HEK293 (cell line): Measurements from ENCODE around the gene PCDHGB7.
"Not testable (repeated sequence)": the region's sequence is repeated elsewhere in the genome, so short reads cannot be mapped to it uniquely, and the experiment has no call there.

Experiments
- CTCF ChIA-PET: fragments of 350-600 bp; formaldehyde crosslinking; extraction: SDS; loops from one replicate; lab custom pipeline; 2021; ENCODE audit warnings: antibody characterized with exemption; lab: Yijun Ruan, JAX
- POLR2A ChIA-PET: fragments of 300-600 bp; formaldehyde crosslinking; extraction: SDS; loops from one replicate; lab custom pipeline; 2020; ENCODE audit warnings: antibody characterized with exemption, inconsistent platforms; lab: Yijun Ruan, JAX
- H3K27ac ChIP-seq: fragments of 200-500 bp; sonication (Bioruptor generic); 2 replicates; pipeline ENCODE4 v1.5.1; 2014; ENCODE audit warnings: low read depth, low read length, control low read depth, inconsistent platforms; ENCODE audit errors: extremely low read depth
- H3K36me3 ChIP-seq, 2 experiments: fragments of 200-500 bp in 1 of 2; sonication (Bioruptor generic) in 1 of 2; 1 replicate in 1 of 2; 2 replicates in 1 of 2; pipeline ENCODE4 v1.5.1; 2014 to 2017; ENCODE audit warnings: inconsistent platforms in 2 of 2, low read length in 2 of 2; ENCODE audit not compliant: control insufficient read depth in 2 of 2, insufficient read depth in 1 of 2
- H3K4me1 ChIP-seq: fragments of 200-500 bp; sonication (Bioruptor generic); 2 replicates; pipeline ENCODE4 v1.5.1; 2014; ENCODE audit warnings: mild to moderate bottlenecking, low read length, inconsistent platforms; ENCODE audit not compliant: control insufficient read depth, insufficient read depth
- H3K4me3 ChIP-seq: 2 replicates; pipeline ENCODE4 v1.5.1; 2011; ENCODE audit warnings: low read depth, mild to moderate bottlenecking, control low read depth, low read length, moderate library complexity
- H3K9me3 ChIP-seq: fragments of 200-500 bp; sonication (Bioruptor generic); 2 replicates; pipeline ENCODE4 v1.5.1; 2014; ENCODE audit warnings: low read depth, low read length, inconsistent platforms; ENCODE audit not compliant: control insufficient read depth, insufficient read depth
- BCL11A ChIP-seq: fragments of 450-650 bp; formaldehyde crosslinking; IDR thresholded peaks from 2 replicates; pipeline ENCODE4 v1.5.1; 2016; ENCODE audit warnings: low read depth, missing biosample characterization, missing genetic modification characterization
- KLF7 ChIP-seq: fragments of 450-650 bp; formaldehyde crosslinking; IDR thresholded peaks from 2 replicates; pipeline ENCODE4 v1.5.1; 2016; ENCODE audit warnings: missing biosample characterization, missing genetic modification characterization, borderline replicate concordance
- MEIS1 ChIP-seq: sonication (generic); formaldehyde crosslinking; IDR thresholded peaks from 2 replicates; pipeline ENCODE4 v1.8.1; 2022; ENCODE audit warnings: missing genetic modification reagents, mild to moderate bottlenecking, borderline replicate concordance
- SP3 ChIP-seq: fragments of 450-650 bp; formaldehyde crosslinking; IDR thresholded peaks from 2 replicates; pipeline ENCODE4 v1.5.1; 2016; ENCODE audit warnings: missing biosample characterization, missing genetic modification characterization
- TCF7L2 ChIP-seq: IDR thresholded peaks from 2 replicates; pipeline ENCODE4 v1.6.1; 2011; ENCODE audit warnings: low read depth, mild to moderate bottlenecking, inconsistent platforms, low read length, moderate library complexity, borderline replicate concordance
- TRIM28 ChIP-seq: IDR thresholded peaks from 2 replicates; pipeline ENCODE4 v1.6.1; 2011; ENCODE audit warnings: low read length, control low read depth, borderline replicate concordance
- ZBTB10 ChIP-seq: fragments of 450-650 bp; formaldehyde crosslinking; IDR thresholded peaks from 2 replicates; pipeline ENCODE4 v1.5.1; 2016; ENCODE audit warnings: missing biosample characterization, missing genetic modification characterization
- ZBTB7A ChIP-seq: fragments of 450-650 bp; formaldehyde crosslinking; IDR thresholded peaks from 2 replicates; pipeline ENCODE4 v1.5.1; 2016; ENCODE audit warnings: low read depth, missing biosample characterization, missing genetic modification characterization
- ZBTB8A ChIP-seq: fragments of 450-650 bp; formaldehyde crosslinking; IDR thresholded peaks from 2 replicates; pipeline ENCODE4 v1.5.1; 2016; ENCODE audit warnings: missing biosample characterization, missing genetic modification characterization
- ZFHX2 ChIP-seq: fragments of 450-650 bp; formaldehyde crosslinking; conservative IDR thresholded peaks from 2 replicates; pipeline ENCODE4 v1.5.1; 2016; ENCODE audit warnings: missing biosample characterization, missing genetic modification characterization
- ZNF121 ChIP-seq: fragments of 450-650 bp; formaldehyde crosslinking; IDR thresholded peaks from 2 replicates; pipeline ENCODE4 v1.5.1; 2016; ENCODE audit warnings: missing biosample characterization, missing genetic modification characterization
- ZNF146 ChIP-seq: fragments of 450-650 bp; formaldehyde crosslinking; IDR thresholded peaks from 2 replicates; pipeline ENCODE4 v1.5.1; 2016; ENCODE audit warnings: missing biosample characterization, missing genetic modification characterization
- ZNF157 ChIP-seq: fragments of 450-650 bp; formaldehyde crosslinking; IDR thresholded peaks from 2 replicates; pipeline ENCODE4 v1.5.1; 2016; ENCODE audit warnings: missing biosample characterization, missing genetic modification characterization
- ZNF2 ChIP-seq: fragments of 450-650 bp; formaldehyde crosslinking; IDR thresholded peaks from 2 replicates; pipeline ENCODE4 v1.5.1; 2016; ENCODE audit warnings: missing biosample characterization, missing genetic modification characterization
- ZNF202 ChIP-seq: fragments of 450-650 bp; formaldehyde crosslinking; IDR thresholded peaks from 2 replicates; pipeline ENCODE4 v1.5.1; 2016; ENCODE audit warnings: missing biosample characterization, missing genetic modification characterization, borderline replicate concordance
- ZNF292 ChIP-seq: fragments of 450-650 bp; formaldehyde crosslinking; IDR thresholded peaks from 2 replicates; pipeline ENCODE4 v1.5.1; 2016; ENCODE audit warnings: low read depth, missing biosample characterization, missing genetic modification characterization, borderline replicate concordance
- ZNF335 ChIP-seq: fragments of 450-650 bp; formaldehyde crosslinking; conservative IDR thresholded peaks from 2 replicates; pipeline ENCODE4 v1.5.1; 2016; ENCODE audit warnings: missing biosample characterization, missing genetic modification characterization
- ZNF341 ChIP-seq: fragments of 450-650 bp; formaldehyde crosslinking; IDR thresholded peaks from 2 replicates; pipeline ENCODE4; 2016; ENCODE audit warnings: low read depth, missing biosample characterization, missing genetic modification characterization
- ZNF366 ChIP-seq: fragments of 450-650 bp; formaldehyde crosslinking; conservative IDR thresholded peaks from 2 replicates; pipeline ENCODE4 v1.5.1; 2016; ENCODE audit warnings: missing biosample characterization, missing genetic modification characterization
- ZNF404 ChIP-seq: fragments of 450-650 bp; formaldehyde crosslinking; IDR thresholded peaks from 2 replicates; pipeline ENCODE4 v1.5.1; 2017; ENCODE audit warnings: missing biosample characterization, missing genetic modification characterization
- ZNF510 ChIP-seq: fragments of 450-650 bp; formaldehyde crosslinking; IDR thresholded peaks from 2 replicates; pipeline ENCODE4 v1.5.1; 2018; ENCODE audit warnings: mild to moderate bottlenecking, missing genetic modification characterization, missing biosample characterization; ENCODE audit not compliant: insufficient replicate concordance
- ZSCAN23 ChIP-seq: fragments of 450-650 bp; formaldehyde crosslinking; IDR thresholded peaks from 2 replicates; pipeline ENCODE4 v1.5.1; 2016; ENCODE audit warnings: missing biosample characterization, missing genetic modification characterization

PCDHGB7 gene

DNA sequence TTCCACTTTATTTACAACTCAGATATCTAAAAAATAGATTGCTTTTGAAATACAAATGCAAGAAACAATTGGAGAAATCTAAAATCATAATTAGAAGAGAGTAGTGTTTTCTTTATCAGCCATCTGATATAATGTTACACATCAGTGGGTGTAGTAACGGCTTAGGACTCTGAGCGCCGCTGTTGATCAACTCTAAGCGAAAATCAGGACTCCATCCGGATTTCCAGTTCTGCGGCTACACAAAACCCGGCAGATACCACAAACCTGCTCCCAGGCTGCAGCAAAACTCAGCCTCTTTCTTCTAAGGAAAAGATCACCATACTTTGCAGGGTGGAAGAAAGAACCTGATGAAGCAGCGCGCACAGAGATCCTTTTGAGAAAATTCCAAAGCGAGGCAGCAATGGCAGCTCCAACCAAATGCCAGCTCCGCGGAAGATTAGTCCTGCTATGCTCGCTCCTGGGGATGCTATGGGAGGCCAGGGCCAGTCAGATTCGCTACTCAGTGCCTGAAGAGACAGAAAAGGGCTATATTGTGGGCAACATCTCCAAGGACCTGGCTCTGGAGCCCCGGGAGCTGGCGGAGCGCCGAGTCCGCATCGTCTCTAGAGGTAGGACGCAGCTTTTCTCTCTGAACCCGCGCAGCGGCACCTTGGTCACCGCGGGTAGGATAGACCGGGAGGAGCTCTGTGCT is 14.8 kb upstream of the PCDHGB7 start, which contains the start of gene PCDHGA9:
Gene PCDHGA9, plus strand, starts transcription at position 226 of the 691 bp plus-strand sequence. Its CDS starts 175 bp downstream, at position 401.
- no peak within 1 kb of the TSS for H3K27ac ChIP-seq
- TF ChIP-seq BCL11A (tag by site-specific recombination): no peak
- TF ChIP-seq ZBTB8A (tag by site-specific recombination): no peak
- no peak for TF ChIP-seq MEIS1 (CRISPR knock-in tag)
- no peak for TF ChIP-seq ZFHX2 (tag by site-specific recombination)
- no peak for TF ChIP-seq ZNF2
- no peak for TF ChIP-seq ZNF121
- no peak for TF ChIP-seq ZNF404 (tag by site-specific recombination)
- no peaks in the 10 kb centered on the region for H3K4me1 ChIP-seq
- no peaks in the 10 kb centered on the region for H3K36me3 ChIP-seq
- CTCF ChIA-PET: interaction anchor here (0.8 kb wide), 2 partner anchors 20 to 155 kb away, joined by 3 to 4 read pairs; partner anchors contain the start of gene PCDHGA7
- H3K4me3 ChIP-seq: no peak within 1 kb of the TSS
- H3K9me3 ChIP-seq: no peaks in the 10 kb centered on the region; the same call in 1 of the 2 replicates
- POLR2A ChIA-PET: no interaction called here

- H3K4me3 ChIP-seq: no peak overlapping the region
- no peaks in the 10 kb centered on the region; the same call in 1 of the 2 replicates for H3K9me3 ChIP-seq
- POLR2A ChIA-PET: no interaction called here
- H3K27ac ChIP-seq: no peak overlapping the region
- CTCF ChIA-PET: interaction anchor here (0.8 kb wide), 2 partner anchors 21 to 154 kb away, joined by 3 to 4 read pairs; partner anchors contain the start of gene PCDHGA7
- no peaks in the 10 kb centered on the region for H3K36me3 ChIP-seq
- no peaks in the 10 kb centered on the region for H3K4me1 ChIP-seq
- TF ChIP-seq ZNF146 (tag by site-specific recombination) (no peak), ZNF335 (tag by site-specific recombination) (no peak), ZNF341 (tag by site-specific recombination) (no peak), TCF7L2 (no peak)
Measured at GRCh38 chr5:141403387-141403786, 14.1 kb upstream of the PCDHGB7 start.

DNA sequence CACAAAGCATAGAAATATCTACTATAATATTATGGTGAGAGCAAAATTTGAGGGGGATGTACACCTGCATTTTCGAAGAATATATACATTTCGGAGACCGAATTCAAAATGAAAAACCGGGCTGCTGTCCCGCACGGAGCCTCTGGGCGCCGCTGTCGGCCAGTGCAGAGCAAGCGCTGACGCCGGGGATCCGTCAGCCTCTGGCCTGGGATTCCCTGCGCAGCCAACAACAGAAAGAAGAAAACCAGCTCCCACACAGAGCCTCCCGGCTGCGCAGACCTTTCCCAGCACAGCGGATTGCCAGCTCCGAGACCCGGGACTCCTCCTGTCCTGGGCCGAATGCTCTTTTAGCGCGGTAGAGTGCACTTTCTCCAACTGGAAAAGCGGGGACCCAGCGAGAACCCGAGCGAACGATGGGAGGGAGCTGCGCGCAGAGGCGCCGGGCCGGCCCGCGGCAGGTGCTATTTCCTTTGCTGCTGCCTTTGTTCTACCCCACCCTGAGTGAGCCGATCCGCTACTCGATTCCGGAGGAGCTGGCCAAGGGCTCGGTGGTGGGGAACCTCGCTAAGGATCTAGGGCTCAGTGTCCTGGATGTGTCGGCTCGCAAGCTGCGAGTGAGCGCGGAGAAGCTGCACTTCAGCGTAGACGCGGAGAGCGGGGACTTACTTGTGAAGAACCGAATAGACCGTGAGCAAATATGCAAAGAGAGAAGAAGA is 9.5 kb upstream of the PCDHGB7 start, which contains the start of gene PCDHGB6:
Gene PCDHGB6, plus strand, starts transcription at position 232 of the 716 bp plus-strand sequence. Its CDS starts 182 bp downstream, at position 414.
- CTCF ChIA-PET: interaction anchor here (0.8 to 2.9 kb wide), 4 partner anchors 9 to 158 kb away, joined by 3 to 14 read pairs (median 6); partner anchors contain the start of genes PCDHGA8 and PCDHGB7

DNA sequence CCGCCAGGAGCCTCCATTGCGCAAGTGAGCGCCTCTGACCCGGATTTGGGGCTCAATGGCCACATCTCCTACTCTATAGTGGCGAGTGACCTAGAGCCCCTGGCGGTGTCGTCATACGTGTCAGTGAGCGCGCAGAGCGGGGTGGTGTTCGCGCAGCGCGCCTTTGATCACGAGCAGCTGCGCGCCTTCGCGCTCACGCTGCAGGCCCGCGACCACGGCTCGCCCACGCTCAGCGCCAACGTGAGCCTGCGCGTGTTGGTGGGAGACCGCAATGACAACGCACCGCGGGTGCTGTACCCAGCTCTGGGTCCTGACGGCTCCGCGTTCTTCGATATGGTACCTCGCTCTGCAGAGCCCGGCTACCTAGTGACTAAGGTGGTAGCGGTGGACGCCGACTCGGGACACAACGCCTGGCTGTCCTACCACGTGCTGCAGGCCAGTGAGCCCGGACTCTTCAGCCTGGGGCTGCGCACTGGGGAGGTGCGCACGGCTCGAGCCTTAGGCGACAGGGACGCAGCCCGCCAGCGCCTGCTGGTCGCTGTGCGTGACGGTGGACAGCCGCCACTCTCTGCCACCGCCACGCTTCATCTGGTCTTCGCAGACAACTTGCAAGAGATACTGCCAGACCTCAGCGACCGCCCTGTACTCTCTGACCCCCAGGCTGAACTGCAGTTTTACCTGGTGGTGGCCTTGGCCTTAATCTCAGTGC is 7.7 kb upstream of the PCDHGB7 start:
- Histone ChIP-seq H3K36me3 (no peaks in the 10 kb centered on the region), H3K4me1 (no peaks in the 10 kb centered on the region), H3K27ac (no peak overlapping the region), H3K9me3 (no peaks in the 10 kb centered on the region), H3K4me3 (no peak overlapping the region)
- ChIA-PET POLR2A (no interaction called here), CTCF (interaction anchor here (0.7 to 1.0 kb wide), 2 partner anchors 148 to 167 kb away, joined by 3 to 4 read pairs; no protein-coding TSS in a partner anchor)
- TF ChIP-seq ZNF510 (tag by site-specific recombination): no peak
- no peak for TF ChIP-seq ZBTB10 (tag by site-specific recombination)
- TF ChIP-seq TRIM28: no peak
- TF ChIP-seq SP3: no peak
- TF ChIP-seq ZBTB7A (tag by site-specific recombination): no peak
- no peak for TF ChIP-seq KLF7 (tag by site-specific recombination)
- TF ChIP-seq ZNF366 (tag by site-specific recombination): no peak
- TF ChIP-seq ZNF292 (tag by site-specific recombination): no peak
- TF ChIP-seq ZSCAN23 (tag by site-specific recombination): no peak
- no peak for TF ChIP-seq ZNF157 (tag by site-specific recombination)
- TF ChIP-seq ZNF202: no peak

More for the DNA sequence above, 9.5 kb upstream of the PCDHGB7 start, which contains the start of gene PCDHGB6:
- POLR2A ChIA-PET, H3K9me3 ChIP-seq, H3K27ac ChIP-seq, H3K36me3 ChIP-seq, H3K4me1 ChIP-seq, H3K4me3 ChIP-seq: not testable (repeated sequence)
